Activated naive CD4-positive, alpha-beta T cell treated with anti-CD3 and anti-CD28 coated beads, Interleukin-2, amount 10 ng/mL, durations not matched to agents 7 days and 5 days (primary cell): ENCODE data around the gene CREB3.

Experiments used
- CTCF ChIA-PET: fragments of 350-600 bp; sonication (Branson Sonifier 250); formaldehyde crosslinking; loops from one replicate; lab custom pipeline; 2021; ENCODE audit warnings: antibody characterized with exemption; lab: Charles Lee
- DNase-seq: peaks from one replicate; pipeline ENCODE4 v3.0.0-alpha.2; 2020
- H3K27ac Mint-ChIP-seq: one replicate; pipeline ENCODE4 v1.8.0; 2021; ENCODE audit warnings: mild to moderate bottlenecking, moderate library complexity, mixed read lengths
- H3K27me3 Mint-ChIP-seq: one replicate; pipeline ENCODE4 v1.8.0; 2021; ENCODE audit warnings: mild to moderate bottlenecking, mixed read lengths
- H3K36me3 Mint-ChIP-seq: one replicate; pipeline ENCODE4 v1.8.0; 2021; ENCODE audit warnings: mixed read lengths
- H3K4me1 Mint-ChIP-seq: one replicate; pipeline ENCODE4 v1.8.0; 2021; ENCODE audit warnings: mixed read lengths
- H3K4me3 Mint-ChIP-seq: one replicate; pipeline ENCODE4 v1.8.0; 2021; ENCODE audit warnings: mild to moderate bottlenecking, moderate library complexity, mixed read lengths
- H3K9me3 Mint-ChIP-seq: one replicate; pipeline ENCODE4 v1.8.0; 2021; ENCODE audit warnings: mixed read lengths

Gene CREB3

DNA sequence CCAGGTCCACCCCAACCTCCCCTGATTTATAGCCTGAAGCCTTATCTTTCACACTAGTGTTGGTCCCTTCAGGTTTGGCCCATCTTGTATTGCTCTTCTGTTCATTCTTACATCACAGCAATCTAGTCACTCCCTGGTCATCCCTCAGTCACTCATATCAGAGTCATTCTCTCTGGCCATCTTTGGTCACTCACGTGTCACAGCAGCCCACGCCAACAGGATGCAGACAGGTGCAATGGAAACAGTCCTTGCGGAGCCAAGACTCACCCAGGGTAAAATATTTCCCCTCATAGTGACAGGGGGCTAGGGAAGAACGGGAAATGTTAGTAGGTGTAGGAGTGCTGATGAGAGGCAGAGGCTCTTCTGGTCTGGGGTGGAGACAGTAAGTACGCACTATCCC, 21.0 kb downstream of the CREB3 start:
- Mint-ChIP-seq H3K9me3 (no peaks in the 10 kb centered on the region), H3K4me3 (no peak overlapping the region), H3K27ac (no peak overlapping the region), H3K4me1 (peaks cover 41% of the 10 kb centered on the region), H3K27me3 (peaks cover 3% of the 10 kb centered on the region), H3K36me3 (peaks cover 26% of the 10 kb centered on the region)
- no peak for DNase-seq
- CTCF ChIA-PET, result interaction anchor here (2.5 to 4.4 kb wide), 2 partner anchors 17 to 23 kb away, joined by 8 to 25 read pairs; partner anchors contain the start of genes CREB3 and TLN1

- Mint-ChIP-seq H3K4me1 (peaks cover 47% of the 10 kb centered on the region), H3K27ac (no peak within 1 kb of the TSS), H3K27me3 (peaks cover 3% of the 10 kb centered on the region), H3K9me3 (no peaks in the 10 kb centered on the region), H3K4me3 (no peak within 1 kb of the TSS), H3K36me3 (peaks cover 26% of the 10 kb centered on the region)
- DNase-seq, result no peak
- CTCF ChIA-PET, result interaction anchor here (1.1 to 4.4 kb wide), 3 partner anchors 18 to 135 kb away, joined by 3 to 25 read pairs (median 8); partner anchors contain the start of genes CREB3 and TLN1
Observed at GRCh38 chr9:35754264-35754663, 21.8 kb downstream of the CREB3 start, which contains the start of gene MSMP. Gene MSMP (minus strand): TSS chr9:35754276. CDS start chr9:35754129, 147 bp downstream.

GRCh38 chr9:35755071-35755470, 22.6 kb downstream of the CREB3 start:
- CTCF ChIA-PET, result interaction anchor here (1.1 to 4.4 kb wide), 3 partner anchors 19 to 136 kb away, joined by 3 to 25 read pairs (median 4); partner anchors contain the start of genes CREB3 and TLN1
- DNase-seq, result no peak
- H3K4me3 Mint-ChIP-seq, result no peak overlapping the region
- peaks cover 48% of the 10 kb centered on the region for H3K4me1 Mint-ChIP-seq
- no peaks in the 10 kb centered on the region for H3K9me3 Mint-ChIP-seq
- peaks cover 29% of the 10 kb centered on the region for H3K36me3 Mint-ChIP-seq
- no peak overlapping the region for H3K27ac Mint-ChIP-seq
- H3K27me3 Mint-ChIP-seq, result peaks cover 3% of the 10 kb centered on the region

GRCh38 chr9:35756275-35757225, 24.1 kb downstream of the CREB3 start:
- peak overlapping the region; percentile 92 for H3K27ac Mint-ChIP-seq
- peak overlapping the region; percentile 90 for H3K4me3 Mint-ChIP-seq
- peaks cover 46% of the 10 kb centered on the region for H3K4me1 Mint-ChIP-seq
- peaks cover 30% of the 10 kb centered on the region for H3K36me3 Mint-ChIP-seq
- peak; percentile 87 for DNase-seq
- CTCF ChIA-PET, result interaction anchor here (0.8 to 4.4 kb wide), 17 partner anchors 10 to 79 kb away, joined by 3 to 25 read pairs (median 4); partner anchors contain the start of genes CREB3, GBA2, SPAG8 and TLN1
- H3K27me3 Mint-ChIP-seq, result peaks cover 3% of the 10 kb centered on the region
- H3K9me3 Mint-ChIP-seq, result no peaks in the 10 kb centered on the region

GRCh38 chr9:35757226-35757891, 24.9 kb downstream of the CREB3 start:
- H3K27me3 Mint-ChIP-seq, result peaks cover 3% of the 10 kb centered on the region
- peaks cover 45% of the 10 kb centered on the region for H3K4me1 Mint-ChIP-seq
- peak overlapping the region; percentile 90 for H3K4me3 Mint-ChIP-seq
- peak; percentile 40 for DNase-seq
- H3K36me3 Mint-ChIP-seq, result peaks cover 23% of the 10 kb centered on the region
- H3K9me3 Mint-ChIP-seq, result no peaks in the 10 kb centered on the region
- peak overlapping the region; percentile 91 for H3K27ac Mint-ChIP-seq
- CTCF ChIA-PET, result interaction anchor here (0.8 to 4.4 kb wide), 10 partner anchors 10 to 78 kb away, joined by 3 to 25 read pairs (median 4); partner anchors contain the start of genes CREB3, GBA2, SPAG8 and TLN1

GRCh38 chr9:35757892-35758275, 25.4 kb downstream of the CREB3 start:
- Mint-ChIP-seq H3K27ac (no peak overlapping the region), H3K4me3 (peak overlapping the region; percentile 90), H3K36me3 (peaks cover 21% of the 10 kb centered on the region), H3K4me1 (peaks cover 45% of the 10 kb centered on the region), H3K27me3 (peaks cover 3% of the 10 kb centered on the region), H3K9me3 (no peaks in the 10 kb centered on the region)
- no peak for DNase-seq
- CTCF ChIA-PET, result no interaction called here

- Mint-ChIP-seq H3K4me3 (peak overlapping the region; percentile 69), H3K27ac (no peak overlapping the region), H3K27me3 (peaks cover 3% of the 10 kb centered on the region), H3K4me1 (peaks cover 45% of the 10 kb centered on the region), H3K36me3 (peaks cover 16% of the 10 kb centered on the region), H3K9me3 (no peaks in the 10 kb centered on the region)
- no peak for DNase-seq
- CTCF ChIA-PET, result no interaction called here
Observed at GRCh38 chr9:35758475-35759050, 26.1 kb downstream of the CREB3 start.

GRCh38 chr9:35759795-35760194, 27.3 kb downstream of the CREB3 start:
- no peaks in the 10 kb centered on the region for H3K9me3 Mint-ChIP-seq
- H3K27me3 Mint-ChIP-seq, result peaks cover 3% of the 10 kb centered on the region
- no peak for DNase-seq
- peaks cover 15% of the 10 kb centered on the region for H3K36me3 Mint-ChIP-seq
- H3K4me3 Mint-ChIP-seq, result no peak overlapping the region
- CTCF ChIA-PET, result interaction anchor here (0.8 to 1.2 kb wide), 2 partner anchors 16 to 115 kb away, joined by 3 to 4 read pairs; no protein-coding TSS in a partner anchor
- no peak overlapping the region for H3K27ac Mint-ChIP-seq
- peaks cover 45% of the 10 kb centered on the region for H3K4me1 Mint-ChIP-seq

DNA sequence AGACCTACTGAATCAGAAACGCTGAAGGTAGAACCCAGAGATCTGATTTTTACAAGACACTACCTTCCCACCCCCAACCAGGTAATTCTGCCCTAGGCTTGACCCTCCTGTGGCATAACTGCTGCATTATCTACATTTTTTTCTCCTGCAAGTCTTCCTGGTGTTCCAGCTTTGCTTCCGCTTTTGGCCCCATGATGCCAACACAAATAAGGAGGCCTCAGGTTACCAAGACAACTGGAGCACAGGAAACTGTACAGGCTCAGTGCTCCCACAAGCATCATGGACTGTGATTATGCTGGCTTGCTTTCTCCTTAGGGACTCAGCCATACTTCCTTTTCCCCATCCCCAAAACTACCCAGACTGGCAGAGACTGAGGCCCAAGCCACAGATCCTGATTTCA, 28.2 kb downstream of the CREB3 start:
- Mint-ChIP-seq H3K9me3 (no peaks in the 10 kb centered on the region), H3K27me3 (peaks cover 3% of the 10 kb centered on the region), H3K4me1 (peaks cover 44% of the 10 kb centered on the region), H3K27ac (no peak overlapping the region), H3K4me3 (no peak overlapping the region), H3K36me3 (peaks cover 15% of the 10 kb centered on the region)
- no peak for DNase-seq
- CTCF ChIA-PET, result interaction anchor here (0.8 to 1.4 kb wide), 3 partner anchors 12 to 115 kb away, joined by 3 to 5 read pairs (median 4); partner anchors contain the start of genes GBA2 and RGP1

- Mint-ChIP-seq H3K4me3 (no peak overlapping the region), H3K27me3 (no peaks in the 10 kb centered on the region), H3K4me1 (peaks cover 25% of the 10 kb centered on the region), H3K27ac (no peak overlapping the region), H3K36me3 (peaks cover 13% of the 10 kb centered on the region), H3K9me3 (no peaks in the 10 kb centered on the region)
- DNase-seq, result no peak
- CTCF ChIA-PET, result no interaction called here
Observed at GRCh38 chr9:35763181-35763580, 30.7 kb downstream of the CREB3 start.

DNA sequence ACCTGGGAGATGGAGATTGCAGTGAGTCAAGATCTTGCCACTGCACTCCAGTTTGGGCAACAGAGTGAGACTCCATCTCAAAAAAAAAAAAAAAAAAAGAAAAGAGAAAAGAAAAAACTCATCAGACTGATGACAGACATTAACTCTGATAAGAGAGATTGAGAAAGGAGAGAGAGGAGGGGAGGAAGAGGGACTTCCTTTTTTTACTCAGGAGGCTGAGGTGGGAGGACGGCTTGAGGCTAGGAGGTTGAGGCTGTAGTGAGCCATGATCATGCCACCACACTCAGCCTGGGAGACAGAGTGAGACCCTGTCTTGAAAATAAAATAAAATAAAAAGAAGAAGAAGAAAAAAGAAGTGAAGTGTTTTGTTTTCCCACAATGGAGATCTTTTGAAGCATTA, 31.3 kb downstream of the CREB3 start:
- no peaks in the 10 kb centered on the region for H3K27me3 Mint-ChIP-seq
- peaks cover 13% of the 10 kb centered on the region for H3K36me3 Mint-ChIP-seq
- H3K9me3 Mint-ChIP-seq, result no peaks in the 10 kb centered on the region
- CTCF ChIA-PET, result no interaction called here
- no peak for DNase-seq
- peaks cover 19% of the 10 kb centered on the region for H3K4me1 Mint-ChIP-seq
- no peak overlapping the region for H3K27ac Mint-ChIP-seq
- no peak overlapping the region for H3K4me3 Mint-ChIP-seq

GRCh38 chr9:35766997-35767396, 34.5 kb downstream of the CREB3 start:
- CTCF ChIA-PET, result interaction anchor here (0.7 to 1.1 kb wide), 2 partner anchors 10 to 55 kb away, joined by 3 to 4 read pairs; no protein-coding TSS in a partner anchor
- Mint-ChIP-seq H3K36me3 (peaks cover 3% of the 10 kb centered on the region), H3K4me1 (no peaks in the 10 kb centered on the region), H3K27ac (no peak overlapping the region), H3K9me3 (no peaks in the 10 kb centered on the region), H3K4me3 (no peak overlapping the region), H3K27me3 (no peaks in the 10 kb centered on the region)
- DNase-seq, result no peak

- H3K27me3 Mint-ChIP-seq, result no peaks in the 10 kb centered on the region
- peaks cover 3% of the 10 kb centered on the region for H3K36me3 Mint-ChIP-seq
- DNase-seq, result no peak
- no peaks in the 10 kb centered on the region for H3K4me1 Mint-ChIP-seq
- no peaks in the 10 kb centered on the region for H3K9me3 Mint-ChIP-seq
- no peak overlapping the region for H3K27ac Mint-ChIP-seq
- H3K4me3 Mint-ChIP-seq, result no peak overlapping the region
- CTCF ChIA-PET, result interaction anchor here (0.6 to 1.1 kb wide), 2 partner anchors 10 to 55 kb away, joined by 3 to 4 read pairs; no protein-coding TSS in a partner anchor
Observed at GRCh38 chr9:35767458-35767857, 35.0 kb downstream of the CREB3 start.
